ENCODE data around the gene CCRL2.

Gene CCRL2

DNA sequence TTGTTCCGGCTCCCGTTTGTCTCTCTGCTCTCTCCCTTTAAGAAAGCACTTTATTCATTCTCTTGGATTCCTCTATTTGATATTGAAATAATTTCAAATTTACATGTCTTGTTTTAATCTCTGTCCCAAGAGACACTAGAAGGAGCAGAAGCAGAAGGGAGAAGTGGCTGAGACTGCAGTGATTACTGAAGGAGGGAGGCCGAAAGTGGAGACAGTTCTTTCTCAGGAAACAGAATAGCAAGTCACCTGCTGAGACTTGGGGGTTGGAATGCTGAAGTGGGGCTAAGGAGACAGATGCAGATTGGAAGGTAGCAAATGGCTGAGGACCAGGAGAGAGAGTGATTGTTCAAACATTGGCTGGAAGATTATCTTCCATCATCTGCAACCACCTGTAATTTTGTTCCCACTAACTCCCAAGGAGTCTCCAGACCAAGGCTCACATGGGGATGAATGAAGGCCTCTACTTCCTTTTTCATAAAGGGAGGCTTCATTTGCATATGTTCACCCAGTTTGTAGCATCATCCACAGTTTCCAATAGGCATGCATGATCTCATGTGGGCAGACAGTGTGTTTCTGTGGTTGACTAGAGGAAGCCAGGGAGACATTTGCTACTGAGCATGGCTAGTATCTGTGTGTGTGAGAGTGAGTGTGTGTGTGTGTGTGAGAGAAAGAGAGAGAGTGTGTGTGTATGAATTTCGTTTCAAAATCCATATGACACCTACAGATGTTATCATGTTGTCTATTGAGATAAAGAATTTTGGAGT, 33.7 kb downstream of the CCRL2 start:
- Histone ChIP-seq H3K4me3 (replicated peaks; ENCODE audit: low read depth, low read length) (no peak overlapping the region), H3K36me3 (ENCODE audit: control insufficient read depth, insufficient read depth, low read length) (no peaks in the 10 kb centered on the region), H3K27me3 (replicated peaks; ENCODE audit: control insufficient read depth, insufficient read depth, low read length) (no peaks in the 10 kb centered on the region; the same call in none of the 2 replicates)
- peak; percentile 28 for DNase-seq (ENCODE audit: extremely low read depth, insufficient read length)
- TF ChIP-seq CTCF (IDR thresholded peaks at IDR 0.05; ENCODE audit: insufficient read depth, low read length, poor library complexity, severe bottlenecking) = no peak

- Histone ChIP-seq H3K36me3 (ENCODE audit: control insufficient read depth, insufficient read depth, low read length) (no peaks in the 10 kb centered on the region), H3K4me3 (replicated peaks; ENCODE audit: low read depth, low read length) (no peak overlapping the region), H3K27me3 (replicated peaks; ENCODE audit: control insufficient read depth, insufficient read depth, low read length) (peaks cover 1% of the 10 kb centered on the region)
- no peak for TF ChIP-seq CTCF (IDR thresholded peaks at IDR 0.05; ENCODE audit: insufficient read depth, low read length, poor library complexity, severe bottlenecking)
- no peak for DNase-seq (ENCODE audit: extremely low read depth, insufficient read length)
These were observed 35.8 kb downstream of the CCRL2 start for GRCh38 chr3:46442576-46443530.

DNA sequence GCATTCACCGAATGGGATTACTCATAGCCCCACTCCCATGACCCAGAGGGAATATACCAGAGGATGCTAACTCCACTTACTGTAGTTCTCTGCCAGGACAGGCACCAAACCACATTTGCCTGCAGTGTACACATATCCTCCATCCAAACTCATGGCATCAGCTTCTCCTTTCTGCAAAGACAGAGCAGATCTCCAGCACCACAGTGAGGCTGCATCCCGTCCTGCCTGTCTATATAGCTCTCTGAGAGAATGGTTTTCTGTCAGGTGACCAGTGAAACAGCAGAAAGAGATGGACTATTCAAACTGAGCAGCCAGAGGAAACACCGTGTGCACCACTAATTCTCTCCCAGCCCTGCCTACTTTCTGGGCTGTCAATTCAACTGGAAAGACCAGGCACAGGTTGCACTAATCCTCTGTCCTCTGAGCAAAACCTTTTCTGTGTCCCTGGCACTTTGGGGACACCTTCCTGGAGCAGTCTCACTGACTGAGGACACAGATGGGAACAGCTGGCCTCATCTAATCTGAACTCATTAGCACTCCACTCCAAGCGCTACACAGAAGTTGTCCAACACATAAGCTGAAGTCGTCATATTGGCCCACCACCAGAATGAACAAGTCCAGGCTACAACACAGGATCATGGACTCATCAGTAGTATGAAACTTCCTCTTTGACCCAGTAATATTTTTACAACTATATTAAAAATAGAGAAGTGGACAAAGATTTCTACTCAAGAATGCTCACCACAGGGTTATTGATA, 40.3 kb downstream of the CCRL2 start:
- TF ChIP-seq CTCF (IDR thresholded peaks at IDR 0.05; ENCODE audit: insufficient read depth, low read length, poor library complexity, severe bottlenecking) = no peak
- Histone ChIP-seq H3K4me3 (replicated peaks; ENCODE audit: low read depth, low read length) (no peak overlapping the region), H3K27me3 (replicated peaks; ENCODE audit: control insufficient read depth, insufficient read depth, low read length) (peaks cover 1% of the 10 kb centered on the region), H3K36me3 (ENCODE audit: control insufficient read depth, insufficient read depth, low read length) (no peaks in the 10 kb centered on the region)
- no peak for DNase-seq (ENCODE audit: extremely low read depth, insufficient read length)

DNA sequence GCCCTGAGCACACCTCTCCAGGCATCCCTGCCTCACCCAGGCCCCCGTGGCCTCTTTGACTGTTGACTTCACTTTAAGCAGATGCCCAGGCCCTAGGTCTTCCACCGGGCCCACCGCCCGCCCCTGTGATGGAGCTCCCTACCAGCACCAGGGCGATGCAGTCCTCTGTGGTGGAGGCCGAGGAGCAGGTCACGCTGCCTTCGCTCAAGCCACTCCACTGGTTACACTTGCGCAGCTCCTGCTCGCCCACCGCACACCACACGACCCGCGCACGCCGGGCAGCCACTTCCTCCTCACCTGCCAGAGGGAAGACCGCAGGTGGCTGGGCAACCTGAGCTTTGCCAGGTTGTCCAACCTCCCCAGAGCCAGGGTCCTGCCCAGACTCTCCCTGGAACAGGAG, 41.7 kb downstream of the CCRL2 start:
- no peak overlapping the region for H3K4me3 ChIP-seq (replicated peaks; ENCODE audit: low read depth, low read length)
- DNase-seq (ENCODE audit: extremely low read depth, insufficient read length) = no peak
- H3K36me3 ChIP-seq (ENCODE audit: control insufficient read depth, insufficient read depth, low read length) = no peaks in the 10 kb centered on the region
- TF ChIP-seq CTCF (IDR thresholded peaks at IDR 0.05; ENCODE audit: insufficient read depth, low read length, poor library complexity, severe bottlenecking) = no peak
- H3K27me3 ChIP-seq (replicated peaks; ENCODE audit: control insufficient read depth, insufficient read depth, low read length) = peaks cover 3% of the 10 kb centered on the region

GRCh38 chr3:46449755-46450552, 42.9 kb downstream of the CCRL2 start:
- no peak overlapping the region for H3K4me3 ChIP-seq (replicated peaks; ENCODE audit: low read depth, low read length)
- no peaks in the 10 kb centered on the region for H3K36me3 ChIP-seq (ENCODE audit: control insufficient read depth, insufficient read depth, low read length)
- no peak for DNase-seq (ENCODE audit: extremely low read depth, insufficient read length)
- H3K27me3 ChIP-seq (replicated peaks; ENCODE audit: control insufficient read depth, insufficient read depth, low read length) = peaks cover 3% of the 10 kb centered on the region
- TF ChIP-seq CTCF (IDR thresholded peaks at IDR 0.05; ENCODE audit: insufficient read depth, low read length, poor library complexity, severe bottlenecking) = peak; percentile 82
